ENCODE results near the gene PPP6R2.

Gene PPP6R2

GRCh38 chr22:50436015-50436830 is 93.1 kb downstream of the PPP6R2 start:
- no peak for DNase-seq

- no peak for DNase-seq
Observed at GRCh38 chr22:50436841-50437341, 93.8 kb downstream of the PPP6R2 start.

- no peak for DNase-seq
Observed at GRCh38 chr22:50437511-50438304, 94.6 kb downstream of the PPP6R2 start.

GRCh38 chr22:50438305-50439275 is 95.5 kb downstream of the PPP6R2 start:
- no peak for DNase-seq

- DNase-seq, result no peak
Observed at GRCh38 chr22:50439314-50439870, 96.3 kb downstream of the PPP6R2 start.

- no peak for DNase-seq
Observed at GRCh38 chr22:50439871-50440331, 96.8 kb downstream of the PPP6R2 start.

GRCh38 chr22:50440544-50441249 is 97.6 kb downstream of the PPP6R2 start:
- no peak for DNase-seq

- no peak for DNase-seq
Observed at GRCh38 chr22:50441428-50441993, 98.4 kb downstream of the PPP6R2 start.

- no peak for DNase-seq
Observed at GRCh38 chr22:50443197-50443596, 100.1 kb downstream of the PPP6R2 start.

GRCh38 chr22:50443801-50444625 is 100.9 kb downstream of the PPP6R2 start:
- DNase-seq, result no peak

- DNase-seq, result no peak
Observed at GRCh38 chr22:50444663-50445062, 101.5 kb downstream of the PPP6R2 start.

- DNase-seq, result no peak
Observed at GRCh38 chr22:50445071-50445879, 102.1 kb downstream of the PPP6R2 start.

- no peak for DNase-seq
Observed at GRCh38 chr22:50445880-50446707, 103.0 kb downstream of the PPP6R2 start.

GRCh38 chr22:50446708-50447575 is 103.8 kb downstream of the PPP6R2 start:
- no peak for DNase-seq

- DNase-seq, result no peak
Observed at GRCh38 chr22:50447576-50448551, 104.7 kb downstream of the PPP6R2 start.

- DNase-seq, result no peak
Observed at GRCh38 chr22:50452649-50453048, 109.5 kb downstream of the PPP6R2 start.
